HuH-7.5 (cell line): ENCODE measurements around the gene L2HGDH.

Experiments used
- DNase-seq: peaks from one replicate; pipeline ENCODE4 v3.0.0; 2011; ENCODE audit warnings: low spot score

Gene L2HGDH

DNA sequence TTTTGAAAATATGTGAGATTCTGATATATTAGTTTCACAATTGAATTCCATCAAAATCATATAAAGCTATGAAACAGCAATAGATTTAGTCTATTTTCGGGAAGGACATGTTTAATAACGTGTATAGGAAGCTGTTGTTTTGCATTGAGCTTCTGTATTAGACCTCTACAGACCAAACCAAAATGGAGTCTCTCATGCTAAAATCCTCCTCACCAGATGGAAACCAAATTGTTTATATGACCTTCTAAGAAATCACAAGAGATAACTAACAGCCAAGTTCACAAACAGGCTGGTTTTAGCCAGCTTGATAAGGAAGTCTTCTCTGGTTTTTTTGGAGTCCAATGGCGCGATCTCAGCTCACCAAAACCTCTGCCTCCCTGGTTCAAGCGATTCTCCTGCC lies 23.9 kb downstream of the L2HGDH start:
- no peak for DNase-seq

DNA sequence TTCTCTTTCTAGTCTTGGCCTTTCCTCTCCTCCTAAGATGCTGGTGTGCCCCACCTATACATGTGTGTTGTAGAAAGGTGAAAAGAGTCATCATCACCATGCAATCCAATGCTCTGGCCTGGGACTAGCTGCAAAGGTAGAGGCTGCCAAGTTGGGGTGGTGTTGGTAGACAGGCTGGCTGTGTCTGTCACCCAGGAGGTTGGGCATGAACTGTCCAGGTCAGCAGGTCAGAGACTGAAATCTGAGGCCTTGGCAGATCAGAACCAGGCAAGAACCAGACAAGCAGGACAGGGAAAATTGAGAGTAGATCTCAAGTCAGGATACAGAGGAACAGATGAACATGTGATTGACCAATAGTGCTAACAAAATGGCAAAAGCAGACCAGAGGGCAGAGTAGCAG lies 26.2 kb downstream of the L2HGDH start:
- DNase-seq = no peak

DNA sequence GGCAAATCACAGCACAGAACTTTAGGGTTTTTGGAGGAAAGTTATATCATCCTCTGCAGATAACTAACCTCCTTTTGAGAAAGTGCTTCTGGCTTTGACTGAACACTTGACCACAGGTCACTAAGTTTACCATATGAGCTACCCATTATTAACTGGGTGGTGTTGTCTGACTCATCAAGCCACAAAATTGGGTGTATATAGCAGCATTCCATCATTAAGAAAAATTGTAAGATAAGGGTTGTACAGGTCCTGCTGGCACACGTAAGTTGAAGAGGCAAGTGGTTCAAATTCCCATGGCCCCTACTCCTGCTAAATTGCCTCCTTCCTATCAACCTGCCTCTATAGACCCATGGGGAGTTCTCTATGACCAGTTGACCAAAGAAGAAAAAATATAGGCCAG lies 39.5 kb downstream of the L2HGDH start:
- no peak for DNase-seq

DNA sequence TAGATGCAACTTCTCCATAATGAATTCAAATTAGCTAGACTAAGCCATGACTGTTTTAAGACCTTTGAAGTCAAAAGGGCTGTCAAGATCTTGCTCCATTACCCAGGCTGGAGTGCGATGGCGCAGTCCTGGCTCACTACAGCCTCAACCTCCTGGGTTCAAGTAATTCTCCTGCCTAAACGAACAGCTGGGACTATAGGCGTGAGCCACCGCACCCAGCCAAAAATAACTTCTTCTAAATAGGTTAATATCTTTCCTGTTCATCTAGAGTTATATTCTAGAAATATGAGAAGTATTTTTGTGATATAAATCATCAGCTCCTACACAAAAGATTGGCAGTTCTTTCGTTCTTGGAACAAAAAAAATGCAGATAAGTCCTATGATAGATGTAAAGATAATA lies 41.1 kb downstream of the L2HGDH start:
- no peak for DNase-seq

DNA sequence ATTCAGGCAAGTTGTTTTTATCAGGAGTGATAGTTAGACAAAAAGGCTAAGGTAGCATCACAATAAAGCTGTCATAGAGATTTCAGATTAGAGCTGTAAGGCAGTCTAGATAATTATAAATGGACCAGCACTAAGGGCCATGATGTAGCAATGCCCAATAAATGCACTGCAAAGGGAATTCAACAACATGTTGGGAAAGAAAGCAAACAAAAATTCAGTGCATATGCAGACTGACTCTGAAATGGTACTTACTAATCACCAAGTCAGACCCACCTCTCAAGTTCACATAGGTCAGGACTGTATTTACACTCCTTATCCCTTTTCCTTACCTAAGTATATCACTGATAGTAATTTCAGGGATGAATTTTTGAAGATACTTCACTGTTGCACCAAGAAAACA lies 47.0 kb downstream of the L2HGDH start:
- DNase-seq = no peak

GRCh38 chr14:50263321-50263720 lies 48.7 kb downstream of the L2HGDH start:
- no peak for DNase-seq

- DNase-seq = no peak
Measured at GRCh38 chr14:50262865-50263264, 49.2 kb downstream of the L2HGDH start.

- peak; percentile 12 for DNase-seq
Measured at GRCh38 chr14:50260511-50260910, 51.5 kb downstream of the L2HGDH start.

- DNase-seq = no peak
Measured at GRCh38 chr14:50260072-50260471, 52.0 kb downstream of the L2HGDH start.

DNA sequence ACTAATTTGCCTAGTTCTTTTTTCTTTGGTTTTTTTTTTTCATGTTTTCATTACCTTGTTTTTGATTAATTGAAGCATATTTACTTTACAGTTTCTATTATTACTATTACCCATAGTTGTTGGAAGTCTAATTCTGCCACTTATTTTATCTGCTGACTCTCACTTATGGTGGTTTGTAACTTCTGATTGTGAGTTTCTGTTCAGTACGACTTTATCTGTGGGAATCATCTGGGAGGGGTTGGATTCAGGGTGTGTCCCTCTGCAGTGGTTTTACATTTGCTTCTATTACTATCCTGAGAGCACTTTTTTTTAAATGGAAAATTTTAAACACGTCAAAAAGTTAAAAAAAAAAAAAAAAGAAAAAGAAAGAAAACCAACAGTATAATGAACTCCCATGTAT lies 54.3 kb downstream of the L2HGDH start:
- no peak for DNase-seq

DNA sequence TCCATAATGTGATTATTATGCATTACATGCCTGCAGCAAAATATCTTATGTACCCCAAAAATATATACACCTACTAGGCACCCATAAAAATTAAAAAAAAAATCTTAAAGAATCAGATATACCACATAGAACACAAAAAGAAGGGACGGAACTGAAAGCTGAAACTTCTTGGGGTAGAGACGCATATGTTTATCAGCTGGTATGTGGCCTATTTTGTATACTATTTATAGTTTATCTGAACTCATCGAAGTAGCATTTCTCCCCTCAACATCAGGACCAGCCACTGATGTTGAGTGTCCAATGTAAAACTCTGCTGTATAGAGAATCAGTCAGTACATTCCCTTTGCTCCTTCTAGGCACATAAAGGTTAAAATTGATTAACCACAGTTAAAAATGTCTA lies 57.8 kb downstream of the L2HGDH start:
- no peak for DNase-seq

- no peak for DNase-seq
Measured at GRCh38 chr14:50249136-50249775, 62.8 kb downstream of the L2HGDH start.

- DNase-seq = no peak
Measured at GRCh38 chr14:50247245-50247644, 64.8 kb downstream of the L2HGDH start.

- no peak for DNase-seq
Measured at GRCh38 chr14:50242566-50243310, 69.3 kb downstream of the L2HGDH start.

DNA sequence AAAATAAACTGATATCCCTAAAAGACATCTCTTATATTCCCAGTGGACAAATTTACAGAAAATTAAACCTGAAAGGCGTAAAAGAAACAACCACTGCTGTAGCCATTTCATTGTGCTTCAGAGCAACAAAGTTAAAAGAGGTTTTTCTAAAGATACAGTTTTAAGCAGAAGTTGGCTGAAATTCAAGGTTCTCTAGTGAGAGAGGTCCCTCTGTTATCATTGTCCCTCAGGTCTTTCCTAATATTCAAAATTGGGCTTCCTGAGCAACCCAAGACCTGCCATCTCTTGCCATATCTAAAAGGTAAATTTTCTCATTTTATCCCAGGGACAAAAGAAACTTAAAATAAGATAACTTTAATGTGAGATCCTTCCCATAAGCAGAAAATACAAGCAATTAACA lies 69.9 kb downstream of the L2HGDH start:
- no peak for DNase-seq

- no peak for DNase-seq
Measured at GRCh38 chr14:50237427-50237826, 74.6 kb downstream of the L2HGDH start.

GRCh38 chr14:50233951-50234250 lies 78.1 kb downstream of the L2HGDH start:
- DNase-seq = no peak

DNA sequence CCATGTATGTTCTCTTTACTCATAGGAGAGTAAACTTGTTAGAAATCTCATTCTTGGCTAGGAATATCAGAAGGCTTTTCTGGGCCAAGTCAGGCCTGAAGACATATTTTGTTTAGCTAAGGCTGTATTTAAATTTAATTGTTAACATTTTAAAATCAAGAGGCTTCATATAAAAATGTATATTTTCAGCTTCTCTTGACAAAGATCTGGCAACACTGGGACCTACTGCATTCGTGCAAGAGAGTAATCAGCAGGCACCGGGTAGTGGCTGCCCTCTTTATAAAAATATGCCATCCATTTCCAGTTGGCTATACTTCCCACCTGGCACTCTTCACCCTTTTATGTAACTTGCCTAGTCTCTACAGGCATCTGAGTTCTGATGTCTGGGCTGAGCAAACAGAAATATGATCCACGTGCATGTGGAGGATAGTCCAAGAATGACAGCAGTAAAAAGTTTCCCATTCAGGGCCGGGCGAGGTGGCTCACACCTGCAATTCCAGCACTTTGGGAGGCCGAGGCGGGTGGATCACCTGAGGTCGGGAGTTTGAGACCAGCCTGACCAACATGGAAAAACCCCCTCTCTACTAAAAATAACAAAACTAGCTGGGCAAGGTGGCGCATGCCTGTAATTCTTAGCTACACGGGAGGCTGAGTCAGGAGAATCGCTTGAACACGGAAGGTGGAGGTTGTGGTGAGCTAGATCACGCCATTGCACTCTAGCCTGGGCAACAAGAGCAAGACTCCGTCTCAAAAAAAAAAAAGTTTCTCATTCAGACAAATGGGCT lies 78.7 kb downstream of the L2HGDH start:
- no peak for DNase-seq

DNA sequence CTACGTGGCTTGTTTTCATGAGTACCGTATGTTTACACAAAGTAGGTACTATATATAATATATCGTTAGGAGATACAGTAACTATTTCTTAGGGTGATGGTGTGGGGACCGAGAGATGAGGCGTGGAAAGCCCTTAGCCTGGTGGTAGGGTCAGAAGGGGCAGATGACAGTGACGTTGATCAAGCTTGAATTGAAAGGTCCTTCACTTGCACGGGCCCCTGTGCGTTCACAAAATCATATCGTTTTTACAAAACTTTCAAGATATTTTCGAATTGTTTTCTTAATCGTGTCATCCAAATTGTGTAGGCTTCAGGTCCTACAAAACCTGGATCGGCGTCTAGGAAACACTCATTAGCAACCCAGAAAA lies 79.8 kb downstream of the L2HGDH start:
- peak; percentile 15 for DNase-seq

GRCh38 chr14:50231475-50232275 lies 80.4 kb downstream of the L2HGDH start, which contains the start of gene SOS2:
SOS2 (minus strand) TSS chr14:50231578; CDS start chr14:50231283, 295 bp downstream.
- DNase-seq = peak; percentile 69

DNA sequence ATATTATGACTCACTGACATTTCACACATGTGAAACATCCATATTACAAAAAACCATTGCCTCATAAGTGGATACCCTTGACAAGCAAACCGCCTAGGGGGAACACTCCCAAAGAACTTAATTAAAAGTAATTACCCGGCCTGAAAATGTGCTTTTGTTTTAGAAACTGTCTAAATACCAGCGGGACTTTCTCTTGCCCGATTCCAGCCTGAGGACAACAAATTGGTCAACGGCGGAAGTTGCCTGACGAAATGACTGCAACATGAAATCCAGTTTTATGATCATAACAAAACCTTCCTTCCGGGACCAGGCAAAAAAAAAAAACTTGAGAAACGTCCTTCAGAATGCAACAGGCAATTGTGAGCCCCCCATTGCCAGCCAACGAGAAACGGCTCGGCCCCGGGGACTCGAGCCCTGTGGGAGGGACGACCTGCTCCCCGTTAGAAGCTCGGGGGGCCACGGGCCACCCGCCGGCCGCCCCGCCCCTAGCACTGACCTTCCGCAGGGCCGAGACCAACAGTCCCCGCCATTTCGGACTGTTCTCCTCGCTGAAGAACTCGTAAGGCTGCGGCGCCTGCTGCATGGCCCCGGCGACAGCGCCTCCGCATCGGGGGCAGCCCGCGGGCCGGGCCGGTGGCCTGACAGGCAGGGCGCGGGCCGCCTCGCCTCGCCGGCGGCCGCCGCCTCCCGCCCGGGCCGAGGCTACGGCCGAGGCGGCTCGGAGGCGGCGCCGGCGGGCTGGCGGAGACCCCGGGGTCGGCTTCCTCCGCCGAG lies 81.1 kb downstream of the L2HGDH start:
- DNase-seq = peak; percentile 12

DNA sequence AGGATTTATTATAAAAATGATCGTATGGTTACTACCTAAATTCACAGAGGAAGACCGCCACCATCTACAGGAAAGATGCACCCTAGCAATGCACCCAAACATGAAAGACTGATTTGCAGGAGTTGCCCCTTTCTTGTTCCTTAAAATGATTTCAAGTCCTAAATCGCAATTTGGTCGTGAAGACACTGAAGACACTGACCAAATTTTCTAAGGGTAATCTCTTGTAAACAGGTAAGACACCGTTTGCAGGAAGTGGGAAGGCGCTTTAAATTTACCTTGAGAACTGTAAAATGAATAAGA lies 81.7 kb downstream of the L2HGDH start:
- DNase-seq = no peak
